ENCODE measurements around the gene DYNC2H1. TPM values are rescaled to one million over a fixed set of nuclear protein-coding genes. Genes with fewer than 3 reads are reported as not detected.

Gene DYNC2H1, protein sequence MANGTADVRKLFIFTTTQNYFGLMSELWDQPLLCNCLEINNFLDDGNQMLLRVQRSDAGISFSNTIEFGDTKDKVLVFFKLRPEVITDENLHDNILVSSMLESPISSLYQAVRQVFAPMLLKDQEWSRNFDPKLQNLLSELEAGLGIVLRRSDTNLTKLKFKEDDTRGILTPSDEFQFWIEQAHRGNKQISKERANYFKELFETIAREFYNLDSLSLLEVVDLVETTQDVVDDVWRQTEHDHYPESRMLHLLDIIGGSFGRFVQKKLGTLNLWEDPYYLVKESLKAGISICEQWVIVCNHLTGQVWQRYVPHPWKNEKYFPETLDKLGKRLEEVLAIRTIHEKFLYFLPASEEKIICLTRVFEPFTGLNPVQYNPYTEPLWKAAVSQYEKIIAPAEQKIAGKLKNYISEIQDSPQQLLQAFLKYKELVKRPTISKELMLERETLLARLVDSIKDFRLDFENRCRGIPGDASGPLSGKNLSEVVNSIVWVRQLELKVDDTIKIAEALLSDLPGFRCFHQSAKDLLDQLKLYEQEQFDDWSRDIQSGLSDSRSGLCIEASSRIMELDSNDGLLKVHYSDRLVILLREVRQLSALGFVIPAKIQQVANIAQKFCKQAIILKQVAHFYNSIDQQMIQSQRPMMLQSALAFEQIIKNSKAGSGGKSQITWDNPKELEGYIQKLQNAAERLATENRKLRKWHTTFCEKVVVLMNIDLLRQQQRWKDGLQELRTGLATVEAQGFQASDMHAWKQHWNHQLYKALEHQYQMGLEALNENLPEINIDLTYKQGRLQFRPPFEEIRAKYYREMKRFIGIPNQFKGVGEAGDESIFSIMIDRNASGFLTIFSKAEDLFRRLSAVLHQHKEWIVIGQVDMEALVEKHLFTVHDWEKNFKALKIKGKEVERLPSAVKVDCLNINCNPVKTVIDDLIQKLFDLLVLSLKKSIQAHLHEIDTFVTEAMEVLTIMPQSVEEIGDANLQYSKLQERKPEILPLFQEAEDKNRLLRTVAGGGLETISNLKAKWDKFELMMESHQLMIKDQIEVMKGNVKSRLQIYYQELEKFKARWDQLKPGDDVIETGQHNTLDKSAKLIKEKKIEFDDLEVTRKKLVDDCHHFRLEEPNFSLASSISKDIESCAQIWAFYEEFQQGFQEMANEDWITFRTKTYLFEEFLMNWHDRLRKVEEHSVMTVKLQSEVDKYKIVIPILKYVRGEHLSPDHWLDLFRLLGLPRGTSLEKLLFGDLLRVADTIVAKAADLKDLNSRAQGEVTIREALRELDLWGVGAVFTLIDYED (N-terminal part only)
- 1.6 and 3.6 TPM in 2 replicates for total RNA-seq

DNA sequence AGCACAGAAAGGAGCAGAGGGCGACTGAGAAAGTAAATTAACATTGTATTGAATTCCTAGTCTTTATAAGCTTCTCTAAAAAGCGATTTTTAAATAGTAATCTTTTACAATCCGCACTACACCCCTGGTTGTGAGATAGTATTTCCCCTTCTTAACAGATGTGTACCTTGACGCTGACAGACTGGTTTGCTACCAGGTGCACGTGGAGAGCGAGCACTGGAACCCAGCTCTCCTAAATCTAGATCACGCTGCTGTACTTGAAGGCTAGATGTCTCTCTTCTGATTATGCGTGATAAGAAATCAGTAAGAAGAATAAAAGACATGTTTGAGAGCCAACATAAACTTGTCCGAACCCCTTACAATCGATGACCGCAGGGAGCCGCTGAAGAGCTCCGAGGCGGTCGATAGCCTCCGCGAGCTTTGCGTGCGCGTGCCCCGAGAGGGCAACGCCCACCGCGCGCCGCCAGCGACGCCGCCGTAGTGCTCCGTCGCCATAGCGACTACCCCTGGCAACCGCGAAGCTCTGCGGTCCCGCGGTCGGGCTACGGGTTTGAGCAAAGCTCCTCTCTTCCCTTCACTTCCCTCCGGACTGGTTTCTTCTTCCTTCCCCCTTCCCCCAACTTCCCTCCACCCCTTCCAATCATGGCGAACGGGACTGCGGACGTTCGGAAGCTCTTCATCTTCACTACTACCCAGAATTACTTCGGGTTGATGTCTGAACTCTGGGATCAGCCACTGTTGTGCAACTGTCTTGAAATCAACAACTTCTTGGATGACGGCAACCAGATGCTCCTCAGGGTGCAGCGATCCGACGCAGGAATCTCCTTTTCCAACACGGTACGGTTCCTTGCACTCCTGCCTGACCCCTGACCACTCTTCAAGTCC lies at the start of gene DYNC2H1:
TSS of gene DYNC2H1 (plus strand) at position 494 of the 885 bp plus-strand sequence. CDS start at position 643, 149 bp downstream.

DNA sequence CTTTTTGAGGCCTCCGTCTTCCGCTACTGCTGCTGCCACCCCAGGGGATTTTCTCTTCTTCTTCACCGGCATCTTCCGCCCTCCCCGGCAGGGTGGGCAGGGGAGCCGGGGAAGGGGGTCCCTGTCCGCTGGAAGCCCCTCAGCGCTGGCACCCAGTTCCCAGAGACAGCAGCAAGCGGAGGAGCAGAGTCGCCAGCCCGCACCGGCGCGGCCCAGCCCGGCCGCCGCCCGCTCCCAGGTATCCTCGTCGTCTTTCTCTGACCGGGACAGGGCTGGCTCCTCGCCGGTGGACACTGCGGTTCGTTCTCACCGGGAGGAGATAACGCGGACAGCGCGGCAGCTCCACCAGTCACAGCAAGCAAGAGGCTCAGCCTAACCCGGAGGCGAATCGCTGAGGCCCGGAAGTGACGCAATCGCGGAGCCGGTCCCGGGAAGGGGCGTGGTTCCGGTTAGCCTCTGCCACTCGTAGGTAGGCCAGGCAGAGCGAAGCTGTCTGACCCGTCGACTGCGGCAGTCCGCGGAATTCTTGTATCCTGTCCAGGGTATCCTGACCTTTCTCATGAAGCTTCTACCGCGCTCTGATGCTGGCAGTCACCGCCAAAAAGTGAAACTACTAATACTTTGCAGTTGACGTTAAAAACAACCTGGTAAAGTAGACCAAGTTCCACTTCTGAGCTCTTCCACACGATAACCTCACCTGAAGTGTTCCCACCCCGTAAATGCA lies 17.3 kb upstream of the DYNC2H1 start, which contains the start of gene DCUN1D5:
TSS of gene DCUN1D5 (minus strand) at position 360 of the 724 bp plus-strand sequence. CDS start at position 72, 288 bp downstream.

Other genes with a start within 250 kb of the DYNC2H1 start
- gene MMP12, start 234.4 kb upstream of the DYNC2H1 start, total RNA-seq: 0.05 TPM in 1 of 2 replicates, not detected in the other
- gene MMP13, start 153.7 kb upstream of the DYNC2H1 start, total RNA-seq: not detected in 2 replicates
- 128 and 152 TPM in 2 replicates for gene DCUN1D5, start 17.3 kb upstream of the DYNC2H1 start, total RNA-seq

All from mammary microvascular endothelial cell (primary cell).